Measurements from ENCODE around the gene AMD1.

AMD1 gene

DNA sequence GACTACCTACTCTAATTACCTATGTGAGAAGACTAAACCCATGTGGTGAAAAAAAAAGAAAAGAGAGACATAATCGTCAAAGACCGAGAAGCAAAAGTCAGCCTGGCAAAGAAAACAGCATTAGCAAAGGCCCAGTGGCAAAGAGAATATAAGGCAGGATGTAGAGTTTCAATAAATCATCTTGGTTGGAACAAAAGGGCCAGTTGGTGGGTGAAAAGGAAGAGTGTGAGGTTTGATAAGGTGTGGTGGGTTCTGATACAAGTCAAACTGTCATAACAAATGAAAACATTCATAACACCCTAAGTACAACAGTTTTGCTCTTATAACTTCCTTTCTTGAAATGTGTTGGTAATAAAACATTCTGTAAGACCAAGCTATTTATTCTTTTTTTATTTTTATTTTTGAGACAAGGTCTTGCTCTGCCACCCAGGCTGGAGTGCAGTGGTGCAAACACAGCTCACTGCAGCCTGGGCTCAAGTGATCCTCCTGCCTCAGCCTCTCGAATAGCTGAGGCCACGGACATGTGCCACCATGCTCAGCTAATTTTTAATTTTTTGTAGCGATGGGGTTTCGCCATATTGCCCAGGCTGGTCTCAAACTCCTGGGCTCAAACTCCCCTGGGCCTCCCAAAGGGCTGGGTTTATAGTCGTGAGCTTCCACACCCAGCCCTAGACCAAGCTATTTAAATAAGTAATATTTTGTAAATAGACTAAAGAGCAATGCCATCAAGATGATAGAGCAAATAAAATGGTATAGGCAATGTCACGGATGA, 65.0 kb downstream of the AMD1 start:
- DNase-seq = no peak

DNA sequence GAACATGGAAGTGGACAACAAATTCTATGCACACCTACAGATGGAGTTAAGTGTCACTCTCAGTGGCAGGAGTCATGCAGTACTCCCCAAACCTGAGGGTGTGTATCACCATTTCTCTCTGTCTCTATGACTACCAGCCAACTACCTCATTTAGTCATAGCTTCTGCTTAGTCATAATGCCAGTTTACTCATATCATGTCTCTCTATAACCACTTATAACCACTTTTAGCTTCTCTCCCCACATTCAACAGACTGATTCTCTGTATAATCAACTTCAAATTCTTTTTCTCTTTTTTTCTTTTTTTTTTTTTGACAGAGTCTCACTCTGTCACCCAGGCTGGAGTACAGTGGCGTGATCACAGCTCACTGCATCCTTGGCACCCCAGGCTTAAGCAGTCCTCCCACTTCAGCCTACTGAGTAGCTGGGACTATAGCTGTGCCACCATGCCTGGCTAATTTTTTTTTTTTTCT, 70.1 kb downstream of the AMD1 start:
- DNase-seq = no peak
